NK-92 treated with Interleukin-12 subunit alpha and Interleukin-12 subunit beta, amount 100 ng/mL, for 24 hours (cell line): ENCODE results near the gene NFIL3.
"Not testable (repeated sequence)": the region's sequence is repeated elsewhere in the genome, so short reads cannot be mapped to it uniquely, and the experiment has no call there.

Experiments
- DNase-seq: peaks from one replicate; lab custom pipeline; 2025; lab: John Stamatoyannopoulos, UW

Gene NFIL3

GRCh38 chr9:91423785-91424402 is at the start of gene NFIL3:
Gene NFIL3 (minus strand): TSS chr9:91423832. CDS start chr9:91410734, 13,098 bp downstream.
- DNase-seq = peak; percentile 69

- DNase-seq = not testable (repeated sequence)
Observed at GRCh38 chr9:91471524-91471923, 47.9 kb upstream of the NFIL3 start.

- no peak for DNase-seq
Observed at GRCh38 chr9:91465420-91465819, 41.8 kb upstream of the NFIL3 start.

GRCh38 chr9:91458906-91459305 is 35.3 kb upstream of the NFIL3 start:
- DNase-seq = no peak

GRCh38 chr9:91452844-91453243 is 29.2 kb upstream of the NFIL3 start:
- DNase-seq = no peak

GRCh38 chr9:91451431-91452270 is 28.0 kb upstream of the NFIL3 start:
- no peak for DNase-seq

GRCh38 chr9:91445135-91445534 is 21.5 kb upstream of the NFIL3 start:
- no peak for DNase-seq

GRCh38 chr9:91443994-91444392 is 20.4 kb upstream of the NFIL3 start:
- no peak for DNase-seq

- DNase-seq = no peak
Observed at GRCh38 chr9:91443321-91443993, 19.8 kb upstream of the NFIL3 start.

- no peak for DNase-seq
Observed at GRCh38 chr9:91436841-91437240, 13.2 kb upstream of the NFIL3 start.

GRCh38 chr9:91433180-91433579 is 9.5 kb upstream of the NFIL3 start:
- DNase-seq = no peak

GRCh38 chr9:91431485-91431884 is 7.9 kb upstream of the NFIL3 start:
- no peak for DNase-seq

- peak; percentile 62 for DNase-seq
Observed at GRCh38 chr9:91429501-91429900, 5.9 kb upstream of the NFIL3 start.

GRCh38 chr9:91428927-91429351 is 5.3 kb upstream of the NFIL3 start:
- peak; percentile 20 for DNase-seq

- DNase-seq = no peak
Observed at GRCh38 chr9:91428436-91428835, 4.8 kb upstream of the NFIL3 start.

GRCh38 chr9:91427873-91428272 is 4.2 kb upstream of the NFIL3 start:
- DNase-seq = no peak

- no peak for DNase-seq
Observed at GRCh38 chr9:91426123-91426745, 2.6 kb upstream of the NFIL3 start.

GRCh38 chr9:91425271-91425670 is 1.6 kb upstream of the NFIL3 start:
- no peak for DNase-seq

GRCh38 chr9:91424403-91425176 is 958 bp upstream of the NFIL3 start:
- peak; percentile 52 for DNase-seq

GRCh38 chr9:91422758-91423711 is 597 bp downstream of the NFIL3 start:
- peak; percentile 42 for DNase-seq
